22Rv1 (cell line): ENCODE data around the gene ARMH1.
"Not testable (repeated sequence)": the region's sequence is repeated elsewhere in the genome, so short reads cannot be mapped to it uniquely, and the experiment has no call there.

Experiments used
- ZFX ChIP-seq: fragments of 450-650 bp; IDR thresholded peaks from 2 replicates; pipeline ENCODE4 v1.6.1; 2017; ENCODE audit warnings: antibody characterized with exemption, borderline replicate concordance
- TF ChIP-seq, protein P1 (sequence below): fragments of 450-650 bp; IDR thresholded peaks from 2 replicates; pipeline ENCODE4 v1.5.1; 2017; ENCODE audit warnings: mild to moderate bottlenecking

DNA sequence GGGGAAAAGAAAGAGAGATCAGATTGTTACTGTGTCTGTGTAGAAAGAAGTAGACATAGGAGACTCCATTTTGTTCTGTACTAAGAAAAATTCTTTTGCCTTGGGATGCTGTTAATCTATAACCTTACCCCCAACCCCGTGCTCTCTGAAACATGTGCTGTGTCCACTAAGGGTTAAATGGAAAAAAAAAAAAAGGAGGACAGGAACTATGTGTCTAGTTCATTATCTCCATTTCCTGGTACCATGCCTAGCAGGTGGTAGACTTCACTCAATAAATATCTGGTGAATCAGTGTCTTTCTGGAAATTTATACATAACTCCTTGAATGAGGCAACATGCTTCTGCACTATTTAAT lies 64.4 kb downstream of the ARMH1 start:
- TF ChIP-seq, protein P1, sequence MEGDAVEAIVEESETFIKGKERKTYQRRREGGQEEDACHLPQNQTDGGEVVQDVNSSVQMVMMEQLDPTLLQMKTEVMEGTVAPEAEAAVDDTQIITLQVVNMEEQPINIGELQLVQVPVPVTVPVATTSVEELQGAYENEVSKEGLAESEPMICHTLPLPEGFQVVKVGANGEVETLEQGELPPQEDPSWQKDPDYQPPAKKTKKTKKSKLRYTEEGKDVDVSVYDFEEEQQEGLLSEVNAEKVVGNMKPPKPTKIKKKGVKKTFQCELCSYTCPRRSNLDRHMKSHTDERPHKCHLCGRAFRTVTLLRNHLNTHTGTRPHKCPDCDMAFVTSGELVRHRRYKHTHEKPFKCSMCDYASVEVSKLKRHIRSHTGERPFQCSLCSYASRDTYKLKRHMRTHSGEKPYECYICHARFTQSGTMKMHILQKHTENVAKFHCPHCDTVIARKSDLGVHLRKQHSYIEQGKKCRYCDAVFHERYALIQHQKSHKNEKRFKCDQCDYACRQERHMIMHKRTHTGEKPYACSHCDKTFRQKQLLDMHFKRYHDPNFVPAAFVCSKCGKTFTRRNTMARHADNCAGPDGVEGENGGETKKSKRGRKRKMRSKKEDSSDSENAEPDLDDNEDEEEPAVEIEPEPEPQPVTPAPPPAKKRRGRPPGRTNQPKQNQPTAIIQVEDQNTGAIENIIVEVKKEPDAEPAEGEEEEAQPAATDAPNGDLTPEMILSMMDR = not testable (repeated sequence)
- TF ChIP-seq ZFX = not testable (repeated sequence)
